Thoracic aorta (tissue), 2 donors: ENCODE data around the gene CLDND1. TPM values are rescaled to one million over a fixed set of nuclear protein-coding genes. Genes with fewer than 3 reads are reported as not detected.
A peak's percentile ranks its signal among the peaks of the same experiment; 100 is the strongest.

ENCODE experiments used
- ATAC-seq: fragments of 150-250 bp; one replicate; pipeline ENCODE4 v1.8.0; 2017; ENCODE audit warnings: low read depth; ENCODE audit not compliant: insufficient number of reproducible peaks, low FRiP score
- DNase-seq: peaks from one replicate; pipeline ENCODE4 v3.0.0-alpha.2; 2020; ENCODE audit warnings: low spot score
- H3K27ac ChIP-seq, 2 donors: fragments of 200-600 bp; sonication (generic); 1 replicate in 1 of 2; 2 replicates in 1 of 2; pipeline ENCODE4 v1.5.1; 2016; ENCODE audit warnings: mild to moderate bottlenecking in 2 of 2, moderate library complexity in 2 of 2
- H3K27me3 ChIP-seq: fragments of 200-600 bp; sonication (generic); replicated peaks from 2 replicates; pipeline ENCODE4 v1.6.0; 2016; ENCODE audit warnings: mild to moderate bottlenecking; ENCODE audit not compliant: insufficient read depth
- H3K36me3 ChIP-seq: fragments of 200-600 bp; sonication (generic); one replicate; pipeline ENCODE4 v1.5.1; 2016
- H3K4me1 ChIP-seq, 2 donors: fragments of 200-600 bp; sonication (generic); 1 replicate in 1 of 2; 2 replicates in 1 of 2; pipeline versions ENCODE4 v1.5.1 to v1.6.0; 2016; ENCODE audit warnings: low read depth in 2 of 2, mild to moderate bottlenecking in 1 of 2; ENCODE audit not compliant: control insufficient read depth in 1 of 2
- H3K4me3 ChIP-seq: fragments of 200-600 bp; sonication (generic); 2 replicates; pipeline ENCODE4 v1.5.1; 2016; ENCODE audit warnings: mild to moderate bottlenecking
- H3K9me3 ChIP-seq: fragments of 200-600 bp; sonication (generic); 2 replicates; pipeline ENCODE4 v1.5.1; 2016
- total RNA-seq, 2 donors: library from RNA; depleted of rRNA; stranded (reverse); fragments of >200 nt; gene quantifications; one replicate each; pipeline versions ENCODE4 v1.1.0 to v1.2.3, GENCODE V29; 2016
- TF ChIP-seq, protein P1 (sequence below): fragments of 200-600 bp; sonication (generic); IDR thresholded peaks from one replicate; pipeline ENCODE4 v1.5.1; 2019; ENCODE audit warnings: antibody characterized with exemption

The CLDND1 gene
- 100 to 1,000 TPM; 134 to 175 TPM for total RNA-seq

GRCh38 chr3:98522544-98523281 lies at the start of gene CLDND1:
Gene CLDND1 (minus strand): TSS chr3:98522902. CDS start chr3:98521424, 1,478 bp downstream.
- Histone ChIP-seq H3K4me3 (peak within 1 kb of the TSS; percentile 91), H3K27ac (peak within 1 kb of the TSS; percentile 85 to 87), H3K27me3 (no peaks in the 10 kb centered on the region), H3K4me1 (peaks cover 17 to 33% of the 10 kb centered on the region in 2 donors), H3K9me3 (no peaks in the 10 kb centered on the region), H3K36me3 (no peaks in the 10 kb centered on the region)
- ATAC-seq = peak; percentile 99
- DNase-seq = peak; percentile 94
- TF ChIP-seq, protein P1, sequence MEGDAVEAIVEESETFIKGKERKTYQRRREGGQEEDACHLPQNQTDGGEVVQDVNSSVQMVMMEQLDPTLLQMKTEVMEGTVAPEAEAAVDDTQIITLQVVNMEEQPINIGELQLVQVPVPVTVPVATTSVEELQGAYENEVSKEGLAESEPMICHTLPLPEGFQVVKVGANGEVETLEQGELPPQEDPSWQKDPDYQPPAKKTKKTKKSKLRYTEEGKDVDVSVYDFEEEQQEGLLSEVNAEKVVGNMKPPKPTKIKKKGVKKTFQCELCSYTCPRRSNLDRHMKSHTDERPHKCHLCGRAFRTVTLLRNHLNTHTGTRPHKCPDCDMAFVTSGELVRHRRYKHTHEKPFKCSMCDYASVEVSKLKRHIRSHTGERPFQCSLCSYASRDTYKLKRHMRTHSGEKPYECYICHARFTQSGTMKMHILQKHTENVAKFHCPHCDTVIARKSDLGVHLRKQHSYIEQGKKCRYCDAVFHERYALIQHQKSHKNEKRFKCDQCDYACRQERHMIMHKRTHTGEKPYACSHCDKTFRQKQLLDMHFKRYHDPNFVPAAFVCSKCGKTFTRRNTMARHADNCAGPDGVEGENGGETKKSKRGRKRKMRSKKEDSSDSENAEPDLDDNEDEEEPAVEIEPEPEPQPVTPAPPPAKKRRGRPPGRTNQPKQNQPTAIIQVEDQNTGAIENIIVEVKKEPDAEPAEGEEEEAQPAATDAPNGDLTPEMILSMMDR = no peak

GRCh38 chr3:98568402-98568801 lies 45.7 kb upstream of the CLDND1 start:
- DNase-seq (no peak), ATAC-seq (no peak)
- Histone ChIP-seq H3K4me3 (no peak overlapping the region), H3K27ac (no peak overlapping the region), H3K36me3 (no peaks in the 10 kb centered on the region), H3K27me3 (no peaks in the 10 kb centered on the region), H3K4me1 (no peaks in the 10 kb centered on the region), H3K9me3 (no peaks in the 10 kb centered on the region)
- TF ChIP-seq, protein P1 = no peak

- no peak for ATAC-seq
- TF ChIP-seq, protein P1 = no peak
- Histone ChIP-seq H3K27ac (no peak overlapping the region), H3K4me3 (no peak overlapping the region), H3K4me1 (no peaks in the 10 kb centered on the region), H3K36me3 (no peaks in the 10 kb centered on the region), H3K27me3 (no peaks in the 10 kb centered on the region), H3K9me3 (no peaks in the 10 kb centered on the region)
- DNase-seq = no peak
Observed at GRCh38 chr3:98567666-98568270, 45.1 kb upstream of the CLDND1 start.

GRCh38 chr3:98565843-98566242 lies 43.1 kb upstream of the CLDND1 start:
- H3K36me3 ChIP-seq = no peaks in the 10 kb centered on the region
- ATAC-seq (no peak), DNase-seq (no peak)
- no peak overlapping the region for H3K4me3 ChIP-seq
- no peak overlapping the region for H3K27ac ChIP-seq
- H3K4me1 ChIP-seq = no peaks in the 10 kb centered on the region
- no peaks in the 10 kb centered on the region for H3K27me3 ChIP-seq
- H3K9me3 ChIP-seq = no peaks in the 10 kb centered on the region
- TF ChIP-seq, protein P1 = no peak

DNA sequence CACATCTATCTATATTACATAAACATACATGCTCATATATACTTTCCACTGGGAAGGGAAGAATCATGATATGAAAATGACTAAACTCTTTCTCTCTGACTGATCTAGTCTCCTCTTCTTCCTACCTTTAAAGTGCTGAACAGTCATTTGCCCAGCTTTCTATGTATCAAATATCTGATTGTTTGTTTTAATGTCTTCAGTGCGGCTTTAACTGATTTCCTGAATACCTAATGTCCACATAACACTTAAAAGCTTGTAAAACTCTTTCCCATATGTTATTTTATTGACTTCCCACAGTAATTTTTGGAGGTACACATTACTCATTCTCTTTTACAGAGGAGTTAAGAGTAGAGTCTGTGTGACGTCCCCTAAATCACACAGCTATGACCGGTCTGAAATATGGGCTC lies 42.5 kb upstream of the CLDND1 start:
- no peaks in the 10 kb centered on the region for H3K9me3 ChIP-seq
- TF ChIP-seq, protein P1 = no peak
- no peak for DNase-seq
- H3K27ac ChIP-seq = no peak overlapping the region
- no peaks in the 10 kb centered on the region for H3K4me1 ChIP-seq
- H3K36me3 ChIP-seq = no peaks in the 10 kb centered on the region
- H3K27me3 ChIP-seq = no peaks in the 10 kb centered on the region
- H3K4me3 ChIP-seq = no peak overlapping the region
- ATAC-seq = no peak
